ENCODE data around the gene SPTBN2.
"Not testable (repeated sequence)": the region's sequence is repeated elsewhere in the genome, so short reads cannot be mapped to it uniquely, and the experiment has no call there.

The SPTBN2 gene

GRCh38 chr11:66728693-66729385 is at the start of gene SPTBN2:
Gene SPTBN2, minus strand, starts transcription at chr11:66729216. Its CDS starts 7,976 bp downstream, at chr11:66721240.
- no peak for DNase-seq

- no peak for DNase-seq
Observed at GRCh38 chr11:66768818-66769217, 39.8 kb upstream of the SPTBN2 start.

- DNase-seq, result no peak
Observed at GRCh38 chr11:66768088-66768521, 39.1 kb upstream of the SPTBN2 start.

GRCh38 chr11:66767666-66768065 is 38.6 kb upstream of the SPTBN2 start:
- DNase-seq, result no peak

- no peak for DNase-seq
Observed at GRCh38 chr11:66766681-66767080, 37.7 kb upstream of the SPTBN2 start.

GRCh38 chr11:66762088-66762487 is 33.1 kb upstream of the SPTBN2 start:
- no peak for DNase-seq

- no peak for DNase-seq
Observed at GRCh38 chr11:66752148-66752547, 23.1 kb upstream of the SPTBN2 start.

GRCh38 chr11:66749091-66749490 is 20.1 kb upstream of the SPTBN2 start:
- no peak for DNase-seq

- no peak for DNase-seq
Observed at GRCh38 chr11:66747480-66747879, 18.5 kb upstream of the SPTBN2 start.

- DNase-seq, result no peak
Observed at GRCh38 chr11:66745356-66746235, 16.6 kb upstream of the SPTBN2 start.

GRCh38 chr11:66744485-66745355 is 15.7 kb upstream of the SPTBN2 start:
- peak; percentile 45 for DNase-seq

- no peak for DNase-seq
Observed at GRCh38 chr11:66743271-66743968, 14.4 kb upstream of the SPTBN2 start.

- no peak for DNase-seq
Observed at GRCh38 chr11:66741153-66741552, 12.1 kb upstream of the SPTBN2 start.

GRCh38 chr11:66739983-66740382 is 11.0 kb upstream of the SPTBN2 start:
- DNase-seq, result no peak

GRCh38 chr11:66734215-66734614 is 5.2 kb upstream of the SPTBN2 start:
- DNase-seq, result no peak

- DNase-seq, result no peak
Observed at GRCh38 chr11:66729447-66729846, 431 bp upstream of the SPTBN2 start.

GRCh38 chr11:66728038-66728692 is 851 bp downstream of the SPTBN2 start:
- DNase-seq, result no peak

GRCh38 chr11:66727282-66728037 is 1.6 kb downstream of the SPTBN2 start:
- no peak for DNase-seq

- no peak for DNase-seq
Observed at GRCh38 chr11:66725647-66726046, 3.4 kb downstream of the SPTBN2 start.

GRCh38 chr11:66725114-66725513 is 3.9 kb downstream of the SPTBN2 start:
- no peak for DNase-seq

- not testable (repeated sequence) for DNase-seq
Observed at GRCh38 chr11:66724167-66724566, 4.8 kb downstream of the SPTBN2 start.

All from NCI-H1694 treated with DMSO at 0.1 percent for 48 hours (cell line).